SK-N-SH (cell line): Measurements from ENCODE around the gene NCAM2. TPM values are rescaled to one million over a fixed set of nuclear protein-coding genes. Genes with fewer than 3 reads are reported as not detected.

Experiments used
- CTCF ChIA-PET: fragments of 300-600, 350-600 bp; formaldehyde crosslinking; extraction: SDS; loops from one replicate; lab custom pipeline; 2021; lab: Yijun Ruan, JAX
- POLR2A ChIA-PET: fragments of 350-600 bp; sonication (Branson Sonifier 250); formaldehyde crosslinking; extraction: SDS; loops from one replicate; lab custom pipeline; 2020; ENCODE audit warnings: antibody characterized with exemption, inconsistent platforms; lab: Yijun Ruan, JAX
- DNase-seq: peaks from one replicate; pipeline ENCODE4 v3.0.0; 2012
- H2AFZ ChIP-seq: fragments of 200-600 bp; sonication (generic); 2 replicates; pipeline ENCODE4 v1.8.1; 2016; ENCODE audit warnings: antibody characterized with exemption, mild to moderate bottlenecking, low read depth
- H3F3A ChIP-seq: fragments of 200-600 bp; sonication (generic); replicated peaks from 2 replicates; pipeline ENCODE3; 2016; ENCODE audit warnings: antibody characterized with exemption, mild to moderate bottlenecking; ENCODE audit not compliant: insufficient read depth
- H3K27ac ChIP-seq, 2 experiments: fragments of 200-500 bp in 1 of 2; fragments of 200-600 bp in 1 of 2; sonication (Bioruptor generic) in 1 of 2; sonication (generic), shearing (Covaris generic) in 1 of 2; 2 replicates each; pipeline versions ENCODE4 v1.5.1 to v1.6.1; 2014 to 2016; ENCODE audit warnings: low read depth in 2 of 2, inconsistent platforms in 1 of 2, low read length in 1 of 2, mild to moderate bottlenecking in 1 of 2, mixed read lengths in 1 of 2
- H3K27me3 ChIP-seq: fragments of 200-600 bp; sonication (generic), shearing (Covaris generic); 2 replicates; pipeline ENCODE4 v1.6.1; 2016; ENCODE audit warnings: mixed run types; ENCODE audit not compliant: insufficient read depth
- H3K36me3 ChIP-seq, 2 experiments: fragments of 200-500 bp in 1 of 2; fragments of 200-600 bp in 1 of 2; sonication (Bioruptor generic) in 1 of 2; sonication (generic) in 1 of 2; replicated peaks in 1 of 2; 2 replicates each; pipeline versions ENCODE3 to v1.5.1; 2014 to 2016; ENCODE audit warnings: low read length in 1 of 2, mild to moderate bottlenecking in 1 of 2; ENCODE audit not compliant: insufficient read depth in 2 of 2, control insufficient read depth in 1 of 2
- H3K4me1 ChIP-seq, 2 experiments: fragments of 200-500 bp in 1 of 2; fragments of 200-600 bp in 1 of 2; sonication (Bioruptor generic) in 1 of 2; sonication (generic), shearing (Covaris generic) in 1 of 2; 2 replicates each; pipeline versions ENCODE4 v1.5.1 to v1.6.1; 2014 to 2016; ENCODE audit warnings: low read depth in 1 of 2, low read length in 1 of 2, mixed run types in 1 of 2; ENCODE audit not compliant: insufficient read depth in 2 of 2, control insufficient read depth in 1 of 2
- H3K4me2 ChIP-seq: fragments of 200-600 bp; sonication (generic), shearing (Covaris generic); 2 replicates; pipeline ENCODE4 v1.6.1; 2017; ENCODE audit warnings: mixed run types
- H3K4me3 ChIP-seq, 2 experiments: fragments of 200-500 bp in 1 of 2; fragments of 200-600 bp in 1 of 2; sonication (Bioruptor generic) in 1 of 2; sonication (generic), shearing (Covaris generic) in 1 of 2; 2 replicates each; pipeline versions ENCODE4 v1.5.1 to v1.8.1; 2014 to 2016; ENCODE audit warnings: low read depth in 2 of 2, inconsistent platforms in 1 of 2, low read length in 1 of 2, mild to moderate bottlenecking in 1 of 2, mixed read lengths in 1 of 2, moderate library complexity in 1 of 2
- H3K79me2 ChIP-seq: fragments of 200-600 bp; sonication (generic); 2 replicates; pipeline ENCODE4 v1.8.1; 2017; ENCODE audit warnings: mild to moderate bottlenecking; ENCODE audit not compliant: insufficient read depth
- H3K9ac ChIP-seq: fragments of 200-600 bp; sonication (generic); 2 replicates; pipeline ENCODE4 v1.6.1; 2017; ENCODE audit warnings: mixed run types
- H3K9me2 ChIP-seq: fragments of 200-600 bp; sonication (generic); 2 replicates; pipeline ENCODE4 v1.6.1; 2017; ENCODE audit warnings: mixed run types
- H3K9me3 ChIP-seq: fragments of 200-600 bp; sonication (generic); 2 replicates; pipeline ENCODE4 v1.6.1; 2017; ENCODE audit warnings: mixed run types, mild to moderate bottlenecking, moderate library complexity
- H4K20me1 ChIP-seq: fragments of 200-600 bp; sonication (generic); 2 replicates; pipeline ENCODE4 v1.6.1; 2017; ENCODE audit warnings: mild to moderate bottlenecking, mixed run types; ENCODE audit not compliant: insufficient read depth
- CHD2 ChIP-seq: fragments of 150-350 bp; IDR thresholded peaks from 2 replicates; pipeline ENCODE4 v1.6.1; 2018; ENCODE audit warnings: low read length; ENCODE audit not compliant: partially characterized antibody
- EZH2phosphoT487 ChIP-seq: fragments of 200-600 bp; sonication (generic); IDR thresholded peaks from 2 replicates; pipeline ENCODE4 v1.6.1; 2017; ENCODE audit warnings: low read depth, mixed run types, mild to moderate bottlenecking, antibody characterized with exemption, moderate library complexity, borderline replicate concordance
- GATA2 ChIP-seq: sonication (generic); formaldehyde crosslinking; IDR thresholded peaks from 2 replicates; pipeline ENCODE4 v1.5.0; 2020; ENCODE audit warnings: mild to moderate bottlenecking, missing genetic modification reagents
- MEF2A ChIP-seq: IDR thresholded peaks from 2 replicates; pipeline ENCODE4 v1.4.0; 2012; ENCODE audit warnings: low read depth, borderline replicate concordance
- MXI1 ChIP-seq: IDR thresholded peaks from 2 replicates; pipeline ENCODE4 v1.6.1; 2012; ENCODE audit warnings: mild to moderate bottlenecking, low read depth, low read length, improper control_type of control experiment
- NFIC ChIP-seq: IDR thresholded peaks from 2 replicates; pipeline ENCODE4 v1.4.0; 2012; ENCODE audit warnings: borderline replicate concordance
- POLR2AphosphoS5 ChIP-seq: IDR thresholded peaks from 2 replicates; pipeline ENCODE4 v1.6.1; 2012; ENCODE audit warnings: low read depth, low read length
- SIN3A ChIP-seq: IDR thresholded peaks from 2 replicates; pipeline ENCODE4 v1.6.1; 2012; ENCODE audit warnings: low read depth, mild to moderate bottlenecking, low read length, moderate library complexity, borderline replicate concordance
- SMC3 ChIP-seq: IDR thresholded peaks from 2 replicates; pipeline ENCODE4 v1.6.1; 2012; ENCODE audit warnings: low read depth, low read length, improper control_type of control experiment
- TEAD4 ChIP-seq: IDR thresholded peaks from 2 replicates; pipeline ENCODE4 v1.4.0; 2012; ENCODE audit warnings: mild to moderate bottlenecking, borderline replicate concordance; ENCODE audit not compliant: insufficient read depth
- WGBS: methylation state at CpG from one replicate; pipeline ENCODE4 v1.1.6; 2017; ENCODE audit warnings: low lambda C conversion rate; 5-methylcytosine and 5-hydroxymethylcytosine counted together
- polyA plus RNA-seq, 3 experiments: library from polyadenylated mRNA; depleted of rRNA; stranded (reverse); fragments of >200 nt; gene quantifications; 2 replicates each; pipeline ENCODE4 v1.2.3, GENCODE V29; 2012
- TF ChIP-seq, protein P1 (sequence below): fragments of 150-350 bp; IDR thresholded peaks from 2 replicates; pipeline ENCODE4 v1.6.1; 2017; ENCODE audit warnings: antibody characterized with exemption, low read length, low read depth, borderline replicate concordance
- TF ChIP-seq, protein P2 (sequence below): IDR thresholded peaks from 2 replicates; pipeline ENCODE4; 2012
- TF ChIP-seq, protein P3 (sequence below): IDR thresholded peaks from 2 replicates; pipeline ENCODE4 v1.4.0; 2012; ENCODE audit warnings: low read depth
- TF ChIP-seq, protein P4 (sequence below): IDR thresholded peaks from 2 replicates; pipeline ENCODE4 v1.4.0; 2012; ENCODE audit warnings: low read depth, borderline replicate concordance
- TF ChIP-seq, protein P5 (sequence below): IDR thresholded peaks from 2 replicates; pipeline ENCODE4 v1.6.1; 2012; ENCODE audit warnings: mild to moderate bottlenecking, low read depth, low read length, moderate library complexity

The NCAM2 gene
- polyA plus RNA-seq, 1 of the 3 experiments (the other 2 are of a cell fraction), result 2.1 TPM

DNA sequence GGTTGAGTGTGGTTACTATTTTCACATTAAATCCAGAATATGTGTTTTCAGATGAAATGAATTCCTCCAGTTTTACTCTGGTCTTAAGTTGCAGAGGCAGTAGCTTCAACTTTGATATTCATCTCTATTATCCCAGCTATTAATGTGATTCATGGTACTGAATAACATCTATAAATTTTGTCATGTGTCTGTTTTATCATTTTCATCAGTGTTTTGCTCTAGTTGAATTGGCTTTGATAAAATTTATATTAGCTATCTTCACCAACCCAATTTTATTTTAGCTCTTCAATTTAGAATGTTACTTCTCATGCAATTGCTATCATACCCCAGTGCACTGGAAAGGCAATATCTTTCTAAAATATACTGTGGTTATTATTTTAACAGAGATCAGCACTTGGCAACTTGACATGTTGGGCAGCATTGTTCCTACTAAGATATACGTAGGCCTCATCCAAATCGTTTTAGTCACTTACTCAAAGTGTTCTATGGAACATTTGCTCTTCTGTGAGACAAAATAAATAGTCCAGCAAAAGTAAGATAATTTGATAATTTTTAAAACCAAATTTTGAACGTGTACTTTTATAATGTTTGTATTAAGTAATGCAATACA, 184.3 kb downstream of the NCAM2 start:
- no peaks in the 10 kb centered on the region for H4K20me1 ChIP-seq
- H3K9me3 ChIP-seq, result no peaks in the 10 kb centered on the region
- TF ChIP-seq, protein P1, sequence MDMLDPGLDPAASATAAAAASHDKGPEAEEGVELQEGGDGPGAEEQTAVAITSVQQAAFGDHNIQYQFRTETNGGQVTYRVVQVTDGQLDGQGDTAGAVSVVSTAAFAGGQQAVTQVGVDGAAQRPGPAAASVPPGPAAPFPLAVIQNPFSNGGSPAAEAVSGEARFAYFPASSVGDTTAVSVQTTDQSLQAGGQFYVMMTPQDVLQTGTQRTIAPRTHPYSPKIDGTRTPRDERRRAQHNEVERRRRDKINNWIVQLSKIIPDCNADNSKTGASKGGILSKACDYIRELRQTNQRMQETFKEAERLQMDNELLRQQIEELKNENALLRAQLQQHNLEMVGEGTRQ, result no peak
- TF ChIP-seq SIN3A (no peak), CHD2 (no peak)
- TF ChIP-seq, protein P2, sequence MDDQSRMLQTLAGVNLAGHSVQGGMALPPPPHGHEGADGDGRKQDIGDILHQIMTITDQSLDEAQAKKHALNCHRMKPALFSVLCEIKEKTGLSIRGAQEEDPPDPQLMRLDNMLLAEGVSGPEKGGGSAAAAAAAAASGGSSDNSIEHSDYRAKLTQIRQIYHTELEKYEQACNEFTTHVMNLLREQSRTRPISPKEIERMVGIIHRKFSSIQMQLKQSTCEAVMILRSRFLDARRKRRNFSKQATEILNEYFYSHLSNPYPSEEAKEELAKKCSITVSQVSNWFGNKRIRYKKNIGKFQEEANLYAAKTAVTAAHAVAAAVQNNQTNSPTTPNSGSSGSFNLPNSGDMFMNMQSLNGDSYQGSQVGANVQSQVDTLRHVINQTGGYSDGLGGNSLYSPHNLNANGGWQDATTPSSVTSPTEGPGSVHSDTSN, result peak; percentile 41; the same call in 1 of the 2 replicates
- peaks cover 8% of the 10 kb centered on the region for H3F3A ChIP-seq
- no peaks in the 10 kb centered on the region for H3K27me3 ChIP-seq
- no peak overlapping the region for H3K4me3 ChIP-seq
- H3K9me2 ChIP-seq, result no peaks in the 10 kb centered on the region
- ChIA-PET CTCF (interaction anchor here (0.6 kb wide), 1 partner anchor 25 kb away, joined by 3 read pairs; no protein-coding TSS in a partner anchor), POLR2A (no interaction called here)
- H3K9ac ChIP-seq, result no peak overlapping the region
- peaks cover 0 to 8% of the 10 kb centered on the region in 2 experiments; a peak in 2 of 4 replicates for H3K4me1 ChIP-seq
- H3K36me3 ChIP-seq, result no peaks in the 10 kb centered on the region
- no peak overlapping the region for H3K4me2 ChIP-seq
- H3K79me2 ChIP-seq, result no peaks in the 10 kb centered on the region
- peak overlapping the region in 1 of 2 experiments; percentile 31; a peak in 2 of 4 replicates for H3K27ac ChIP-seq
- no peak for DNase-seq
- WGBS, result 37% methylated on average over 3 of the region's 3 CpGs
- H2AFZ ChIP-seq, result no peak overlapping the region

DNA sequence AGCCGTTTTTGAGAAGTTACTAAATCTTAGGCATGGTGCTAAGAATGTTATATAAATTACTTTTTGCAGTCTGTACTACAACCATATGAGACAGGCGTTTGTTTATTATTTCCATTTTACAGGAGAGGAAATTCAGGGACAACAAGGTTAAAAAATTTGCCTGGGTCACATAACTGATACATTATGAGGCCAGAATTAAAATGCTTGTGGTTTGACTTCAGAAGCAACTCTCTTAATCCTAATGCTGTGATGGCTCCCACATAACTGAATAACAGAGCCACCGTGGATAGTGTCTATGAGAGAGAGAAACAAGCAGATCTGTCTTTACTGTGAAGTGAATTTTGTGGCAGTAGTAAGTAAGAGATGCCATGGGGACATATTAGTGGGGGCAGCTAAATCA, 184.9 kb downstream of the NCAM2 start:
- ChIA-PET POLR2A (no interaction called here), CTCF (no interaction called here)
- H3K9me2 ChIP-seq, result no peaks in the 10 kb centered on the region
- peaks cover 0 to 8% of the 10 kb centered on the region in 2 experiments; a peak in 2 of 4 replicates for H3K4me1 ChIP-seq
- no peaks in the 10 kb centered on the region for H3K36me3 ChIP-seq
- H3K27ac ChIP-seq, result peak overlapping the region in 1 of 2 experiments; percentile 31; a peak in 2 of 4 replicates
- no peak for DNase-seq
- no peaks in the 10 kb centered on the region for H3K79me2 ChIP-seq
- no peaks in the 10 kb centered on the region for H3K27me3 ChIP-seq
- 69% methylated on average over 3 of the region's 3 CpGs for WGBS
- H3K4me3 ChIP-seq, result no peak overlapping the region
- peaks cover 8% of the 10 kb centered on the region for H3F3A ChIP-seq
- no peaks in the 10 kb centered on the region for H3K9me3 ChIP-seq
- H3K4me2 ChIP-seq, result no peak overlapping the region
- no peak overlapping the region for H2AFZ ChIP-seq
- no peaks in the 10 kb centered on the region for H4K20me1 ChIP-seq
- no peak overlapping the region for H3K9ac ChIP-seq
- TF ChIP-seq, protein P3, sequence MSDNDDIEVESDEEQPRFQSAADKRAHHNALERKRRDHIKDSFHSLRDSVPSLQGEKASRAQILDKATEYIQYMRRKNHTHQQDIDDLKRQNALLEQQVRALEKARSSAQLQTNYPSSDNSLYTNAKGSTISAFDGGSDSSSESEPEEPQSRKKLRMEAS, result no peak
- TF ChIP-seq MXI1, result no peak
- TF ChIP-seq POLR2AphosphoS5, result no peak
- no peak for TF ChIP-seq NFIC
- TF ChIP-seq, protein P1, result no peak
- TF ChIP-seq TEAD4, result no peak
- TF ChIP-seq CHD2, result no peak
- TF ChIP-seq, protein P4, sequence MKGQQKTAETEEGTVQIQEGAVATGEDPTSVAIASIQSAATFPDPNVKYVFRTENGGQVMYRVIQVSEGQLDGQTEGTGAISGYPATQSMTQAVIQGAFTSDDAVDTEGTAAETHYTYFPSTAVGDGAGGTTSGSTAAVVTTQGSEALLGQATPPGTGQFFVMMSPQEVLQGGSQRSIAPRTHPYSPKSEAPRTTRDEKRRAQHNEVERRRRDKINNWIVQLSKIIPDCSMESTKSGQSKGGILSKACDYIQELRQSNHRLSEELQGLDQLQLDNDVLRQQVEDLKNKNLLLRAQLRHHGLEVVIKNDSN, result no peak
- TF ChIP-seq MEF2A, result no peak
- TF ChIP-seq EZH2phosphoT487, result no peak
- TF ChIP-seq SMC3, result no peak
- no peak for TF ChIP-seq GATA2
- TF ChIP-seq, protein P5, sequence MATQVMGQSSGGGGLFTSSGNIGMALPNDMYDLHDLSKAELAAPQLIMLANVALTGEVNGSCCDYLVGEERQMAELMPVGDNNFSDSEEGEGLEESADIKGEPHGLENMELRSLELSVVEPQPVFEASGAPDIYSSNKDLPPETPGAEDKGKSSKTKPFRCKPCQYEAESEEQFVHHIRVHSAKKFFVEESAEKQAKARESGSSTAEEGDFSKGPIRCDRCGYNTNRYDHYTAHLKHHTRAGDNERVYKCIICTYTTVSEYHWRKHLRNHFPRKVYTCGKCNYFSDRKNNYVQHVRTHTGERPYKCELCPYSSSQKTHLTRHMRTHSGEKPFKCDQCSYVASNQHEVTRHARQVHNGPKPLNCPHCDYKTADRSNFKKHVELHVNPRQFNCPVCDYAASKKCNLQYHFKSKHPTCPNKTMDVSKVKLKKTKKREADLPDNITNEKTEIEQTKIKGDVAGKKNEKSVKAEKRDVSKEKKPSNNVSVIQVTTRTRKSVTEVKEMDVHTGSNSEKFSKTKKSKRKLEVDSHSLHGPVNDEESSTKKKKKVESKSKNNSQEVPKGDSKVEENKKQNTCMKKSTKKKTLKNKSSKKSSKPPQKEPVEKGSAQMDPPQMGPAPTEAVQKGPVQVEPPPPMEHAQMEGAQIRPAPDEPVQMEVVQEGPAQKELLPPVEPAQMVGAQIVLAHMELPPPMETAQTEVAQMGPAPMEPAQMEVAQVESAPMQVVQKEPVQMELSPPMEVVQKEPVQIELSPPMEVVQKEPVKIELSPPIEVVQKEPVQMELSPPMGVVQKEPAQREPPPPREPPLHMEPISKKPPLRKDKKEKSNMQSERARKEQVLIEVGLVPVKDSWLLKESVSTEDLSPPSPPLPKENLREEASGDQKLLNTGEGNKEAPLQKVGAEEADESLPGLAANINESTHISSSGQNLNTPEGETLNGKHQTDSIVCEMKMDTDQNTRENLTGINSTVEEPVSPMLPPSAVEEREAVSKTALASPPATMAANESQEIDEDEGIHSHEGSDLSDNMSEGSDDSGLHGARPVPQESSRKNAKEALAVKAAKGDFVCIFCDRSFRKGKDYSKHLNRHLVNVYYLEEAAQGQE, result no peak
